ENCODE measurements around the gene PASD1.
"Not testable (repeated sequence)": the region's sequence is repeated elsewhere in the genome, so short reads cannot be mapped to it uniquely, and the experiment has no call there.

PASD1 gene

DNA sequence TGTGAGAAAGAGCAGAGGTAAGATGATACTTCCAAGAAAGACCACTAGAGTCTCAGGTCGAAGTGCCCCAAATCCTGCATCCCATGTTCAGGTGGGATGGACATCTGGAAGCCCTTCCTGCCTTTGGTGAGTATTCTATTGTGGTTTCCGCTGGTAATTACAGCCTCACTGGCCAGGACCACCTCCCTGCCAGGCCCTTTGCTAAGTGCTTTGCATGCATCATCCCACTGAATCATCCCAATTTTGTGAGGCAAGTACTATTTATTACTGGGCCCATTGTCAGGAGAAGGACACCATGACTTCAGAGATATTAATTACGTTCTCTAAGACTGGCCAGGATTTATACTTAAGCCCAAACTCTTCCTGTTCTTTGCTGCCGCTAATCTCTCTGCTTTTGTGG is 10.7 kb upstream of the PASD1 start:
- no peak for ATAC-seq (ENCODE audit: insufficient read depth, low read depth)
- Histone ChIP-seq H3K9ac (ENCODE audit: low read depth, low read length) (no peak overlapping the region), H3K27me3 (ENCODE audit: insufficient read depth, low read length, poor library complexity) (no peaks in the 10 kb centered on the region), H4K20me1 (ENCODE audit: insufficient read depth, low read length) (no peaks in the 10 kb centered on the region), H3K27ac (ENCODE audit: low read length) (no peak overlapping the region), H3K4me1 (ENCODE audit: insufficient read depth, low read length) (no peaks in the 10 kb centered on the region), H3K79me2 (ENCODE audit: insufficient read depth, low read length) (no peaks in the 10 kb centered on the region), H3K36me3 (ENCODE audit: insufficient read depth, low read length) (no peaks in the 10 kb centered on the region), H3K9me3 (ENCODE audit: insufficient read depth, low read length, severe bottlenecking) (no peaks in the 10 kb centered on the region), H2AFZ (ENCODE audit: low read depth, low read length) (no peak overlapping the region), H3K4me2 (ENCODE audit: insufficient read depth, low read length) (no peak overlapping the region), H3K4me3 (ENCODE audit: low read depth in 1 of 2, low read length in 2 of 2) (no peak overlapping the region)
- no peak for DNase-seq
- TF ChIP-seq CTCF (IDR thresholded peaks at IDR 0.05; ENCODE audit: borderline replicate concordance, extremely low read depth, low read length, poor library complexity, severe bottlenecking), result no peak
- TF ChIP-seq EZH2 (IDR thresholded peaks at IDR 0.05; ENCODE audit: borderline replicate concordance, low read depth, low read length, severe bottlenecking), result no peak

GRCh38 chrX:151555301-151555700 is 8.2 kb upstream of the PASD1 start:
- not testable (repeated sequence) for H3K4me1 ChIP-seq (ENCODE audit: insufficient read depth, low read length); H3K9me3 ChIP-seq (ENCODE audit: insufficient read depth, low read length, severe bottlenecking); H2AFZ ChIP-seq (ENCODE audit: low read depth, low read length)

DNA sequence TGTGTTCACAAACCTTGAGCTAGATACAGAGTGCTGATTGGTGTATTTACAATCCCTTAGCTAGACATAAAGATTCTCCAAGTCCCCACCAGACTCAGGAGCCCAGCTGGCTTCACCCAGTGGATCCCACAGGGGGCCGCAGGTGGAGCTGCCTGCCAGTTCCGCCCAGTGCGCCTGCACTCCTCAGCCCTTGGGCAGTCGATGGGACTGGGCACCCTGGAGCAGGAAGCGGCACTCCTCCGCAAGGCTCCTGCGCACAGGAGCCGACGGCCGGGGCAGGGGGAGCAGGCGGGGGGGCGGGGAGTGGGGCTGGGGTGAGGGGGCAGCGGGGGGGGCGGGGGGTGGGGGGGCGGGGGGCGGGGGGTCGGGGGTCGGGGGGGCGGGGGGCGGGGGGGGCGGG is 990 bp upstream of the PASD1 start:
- not testable (repeated sequence) for H2AFZ ChIP-seq (ENCODE audit: low read depth, low read length); H3K27me3 ChIP-seq (ENCODE audit: insufficient read depth, low read length, poor library complexity); H3K9ac ChIP-seq (ENCODE audit: low read depth, low read length); H3K9me3 ChIP-seq (ENCODE audit: insufficient read depth, low read length, severe bottlenecking); H3K4me3 ChIP-seq (ENCODE audit: low read depth in 1 of 2, low read length in 2 of 2); H3K79me2 ChIP-seq (ENCODE audit: insufficient read depth, low read length); H3K27ac ChIP-seq (ENCODE audit: low read length); H3K36me3 ChIP-seq (ENCODE audit: insufficient read depth, low read length); DNase-seq; H3K4me1 ChIP-seq (ENCODE audit: insufficient read depth, low read length); H3K4me2 ChIP-seq (ENCODE audit: insufficient read depth, low read length); ATAC-seq (ENCODE audit: insufficient read depth, low read depth); H4K20me1 ChIP-seq (ENCODE audit: insufficient read depth, low read length)

More at GRCh38 chrX:151555301-151555700, 8.2 kb upstream of the PASD1 start:
- H4K20me1 ChIP-seq (ENCODE audit: insufficient read depth, low read length); H3K27me3 ChIP-seq (ENCODE audit: insufficient read depth, low read length, poor library complexity); H3K27ac ChIP-seq (ENCODE audit: low read length); H3K9ac ChIP-seq (ENCODE audit: low read depth, low read length); ATAC-seq (ENCODE audit: insufficient read depth, low read depth); DNase-seq; H3K4me2 ChIP-seq (ENCODE audit: insufficient read depth, low read length); H3K36me3 ChIP-seq (ENCODE audit: insufficient read depth, low read length); H3K4me3 ChIP-seq (ENCODE audit: low read depth in 1 of 2, low read length in 2 of 2); H3K79me2 ChIP-seq (ENCODE audit: insufficient read depth, low read length): not testable (repeated sequence)

- not testable (repeated sequence) for DNase-seq; H3K4me2 ChIP-seq (ENCODE audit: insufficient read depth, low read length); H3K9me3 ChIP-seq (ENCODE audit: insufficient read depth, low read length, severe bottlenecking); H2AFZ ChIP-seq (ENCODE audit: low read depth, low read length); H3K27ac ChIP-seq (ENCODE audit: low read length); H3K4me3 ChIP-seq (ENCODE audit: low read depth in 1 of 2, low read length in 2 of 2); H3K4me1 ChIP-seq (ENCODE audit: insufficient read depth, low read length); H4K20me1 ChIP-seq (ENCODE audit: insufficient read depth, low read length); H3K79me2 ChIP-seq (ENCODE audit: insufficient read depth, low read length); H3K9ac ChIP-seq (ENCODE audit: low read depth, low read length); H3K27me3 ChIP-seq (ENCODE audit: insufficient read depth, low read length, poor library complexity); ATAC-seq (ENCODE audit: insufficient read depth, low read depth); H3K36me3 ChIP-seq (ENCODE audit: insufficient read depth, low read length)
Observed at GRCh38 chrX:151563003-151563402, 472 bp upstream of the PASD1 start.

DNA sequence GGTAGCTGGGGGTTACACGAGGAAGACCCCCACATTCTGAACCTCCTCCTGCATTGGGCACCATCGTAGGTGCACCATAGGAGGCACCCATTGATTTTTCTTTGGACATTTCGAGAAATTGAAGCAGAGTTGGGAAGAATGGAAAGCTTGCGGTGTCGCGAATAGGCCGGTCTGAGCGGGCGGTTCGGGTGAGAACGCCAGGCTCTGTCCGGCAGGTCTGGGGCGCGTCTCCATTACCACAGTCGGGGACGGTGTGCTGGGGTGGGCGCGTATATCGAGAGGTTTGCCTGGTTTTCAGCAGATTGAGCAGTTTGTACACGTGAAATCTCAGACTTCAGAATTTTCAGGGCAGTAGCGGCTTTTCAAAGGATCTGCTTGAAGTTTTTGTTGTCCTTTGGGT is 560 bp downstream of the PASD1 start:
- Histone ChIP-seq H3K36me3 (ENCODE audit: insufficient read depth, low read length) (no peaks in the 10 kb centered on the region), H3K9me3 (ENCODE audit: insufficient read depth, low read length, severe bottlenecking) (no peaks in the 10 kb centered on the region), H3K79me2 (ENCODE audit: insufficient read depth, low read length) (no peaks in the 10 kb centered on the region), H3K4me1 (ENCODE audit: insufficient read depth, low read length) (no peaks in the 10 kb centered on the region), H3K4me3 (ENCODE audit: low read depth in 1 of 2, low read length in 2 of 2) (no peak overlapping the region), H4K20me1 (ENCODE audit: insufficient read depth, low read length) (no peaks in the 10 kb centered on the region), H3K4me2 (ENCODE audit: insufficient read depth, low read length) (no peak overlapping the region), H3K27me3 (ENCODE audit: insufficient read depth, low read length, poor library complexity) (no peaks in the 10 kb centered on the region), H3K9ac (ENCODE audit: low read depth, low read length) (no peak overlapping the region), H2AFZ (ENCODE audit: low read depth, low read length) (no peak overlapping the region), H3K27ac (ENCODE audit: low read length) (no peak overlapping the region)
- no peak for ATAC-seq (ENCODE audit: insufficient read depth, low read depth)
- TF ChIP-seq CTCF (IDR thresholded peaks at IDR 0.05; ENCODE audit: borderline replicate concordance, extremely low read depth, low read length, poor library complexity, severe bottlenecking) (no peak), EZH2 (IDR thresholded peaks at IDR 0.05; ENCODE audit: borderline replicate concordance, low read depth, low read length, severe bottlenecking) (no peak)
- no peak for DNase-seq

DNA sequence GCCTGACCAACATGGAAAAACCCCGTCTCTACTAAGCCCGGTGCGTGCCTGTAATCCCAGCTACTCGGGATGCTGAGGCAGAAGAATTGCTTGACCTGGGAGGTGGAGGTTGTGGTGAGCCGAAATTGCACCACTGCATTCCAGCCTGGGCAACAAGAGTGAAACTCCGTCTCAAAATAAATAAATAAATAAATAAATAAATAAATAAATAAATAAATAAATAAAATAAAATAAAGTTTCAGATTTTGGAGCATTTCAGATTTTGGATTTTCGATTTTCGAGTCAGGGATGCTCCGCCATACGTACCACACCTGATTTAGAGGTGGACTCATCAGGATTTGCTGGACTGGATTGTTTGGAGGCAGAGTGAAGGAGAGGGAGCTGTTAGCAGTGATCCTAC is 3.4 kb downstream of the PASD1 start:
- not testable (repeated sequence) for H3K9ac ChIP-seq (ENCODE audit: low read depth, low read length); H3K27me3 ChIP-seq (ENCODE audit: insufficient read depth, low read length, poor library complexity); DNase-seq; H3K4me2 ChIP-seq (ENCODE audit: insufficient read depth, low read length); H3K4me3 ChIP-seq (ENCODE audit: low read depth in 1 of 2, low read length in 2 of 2); H3K9me3 ChIP-seq (ENCODE audit: insufficient read depth, low read length, severe bottlenecking); H3K36me3 ChIP-seq (ENCODE audit: insufficient read depth, low read length); H3K4me1 ChIP-seq (ENCODE audit: insufficient read depth, low read length); H3K79me2 ChIP-seq (ENCODE audit: insufficient read depth, low read length); H2AFZ ChIP-seq (ENCODE audit: low read depth, low read length); H4K20me1 ChIP-seq (ENCODE audit: insufficient read depth, low read length); H3K27ac ChIP-seq (ENCODE audit: low read length); ATAC-seq (ENCODE audit: insufficient read depth, low read depth)
